ENCODE data around the gene E2F4. TPM values are rescaled to one million over a fixed set of nuclear protein-coding genes. Genes with fewer than 3 reads are reported as not detected.

Gene E2F4
- total RNA-seq, 1 donor from 2014 or later, result 35.3 TPM

DNA sequence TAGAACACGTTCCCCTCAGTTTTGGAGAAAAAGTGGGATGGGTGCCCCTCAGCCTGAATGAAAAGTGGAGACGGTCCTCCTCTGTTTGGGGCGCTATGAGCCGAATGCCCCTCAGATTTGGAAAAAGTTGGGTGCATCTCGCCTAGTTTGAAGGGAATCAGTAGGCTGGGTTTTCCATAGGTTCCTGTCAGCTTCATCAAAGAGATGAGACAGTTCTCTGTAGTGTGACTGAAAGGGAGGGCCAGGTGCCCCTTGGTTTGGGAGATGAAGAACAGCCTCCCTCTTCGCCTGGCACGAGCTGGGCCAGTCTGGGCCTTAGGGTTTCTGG is 56.1 kb downstream of the E2F4 start:
- H3K4me1 ChIP-seq, result peaks cover 25% of the 10 kb centered on the region
- no peak for DNase-seq (ENCODE audit: low spot score)
- H3K36me3 ChIP-seq, result no peaks in the 10 kb centered on the region
- no peak for TF ChIP-seq EZH2phosphoT487 (IDR thresholded peaks at IDR 0.05)
- TF ChIP-seq EZH2 (IDR thresholded peaks at IDR 0.05), result no peak
- no peak for TF ChIP-seq CTCF (IDR thresholded peaks at IDR 0.05)
- no peaks in the 10 kb centered on the region for H3K79me2 ChIP-seq (ENCODE audit: low read depth)
- peaks cover 35% of the 10 kb centered on the region for H3F3A ChIP-seq (ENCODE audit: low read depth)
- H3K4me3 ChIP-seq, result peak overlapping the region; percentile 64
- H3K27ac ChIP-seq, result no peak overlapping the region
- H4K20me1 ChIP-seq (ENCODE audit: low read depth), result peaks cover 6% of the 10 kb centered on the region
- H3K9ac ChIP-seq, result no peak overlapping the region
- H3K36me3 Mint-ChIP-seq, result no peaks in the 10 kb centered on the region
- peaks cover 41% of the 10 kb centered on the region for H3K27me3 ChIP-seq
- peaks cover 27% of the 10 kb centered on the region for H3K4me1 Mint-ChIP-seq
- peak overlapping the region; percentile 96 for H2AFZ ChIP-seq (replicated peaks)
- H3K4me3 Mint-ChIP-seq, result peak overlapping the region; percentile 92
- H3K9me3 ChIP-seq (ENCODE audit: low read depth), result no peaks in the 10 kb centered on the region
- no peaks in the 10 kb centered on the region for H3K9me3 Mint-ChIP-seq
- H3K4me2 ChIP-seq, result peak overlapping the region; percentile 92
- H3K27me3 Mint-ChIP-seq (ENCODE audit: insufficient read depth, low read depth), result peaks cover 26% of the 10 kb centered on the region
- peak overlapping the region; percentile 87 for H3K27ac Mint-ChIP-seq

MicroRNAs within 50 kb of the gene (microRNA counts, 767-probe panel; counts per million panel counts)
- microRNA hsa-miR-328, result 460 counts per million, percentile 90 among the panel's probes with 10 or more counts

Small RNAs within 50 kb of the gene (microRNA-seq; reads per million reads assigned to microRNA genes)
- gene MIR328, result 17.8 reads per million, percentile 49 among the genes with 10 or more reads in this experiment

Small RNAs within 50 kb of the gene (small RNA-seq; reads per million reads assigned to genes)
- 0.50 reads per million, percentile 55 among the genes with 10 or more reads in this experiment for gene MIR328

Other genes starting within 250 kb of the E2F4 start
- gene CES3, start 230.9 kb upstream of the E2F4 start, total RNA-seq (ENCODE audit: low replicate concordance), result 5.7 and 13.4 TPM in 2 replicates
- gene CES4A, start 203.6 kb upstream of the E2F4 start, total RNA-seq (ENCODE audit: low replicate concordance), result 0.22 and 1.8 TPM in 2 replicates
- gene CBFB, start 163.0 kb upstream of the E2F4 start, total RNA-seq (ENCODE audit: low replicate concordance), result 64.7 and 95.5 TPM in 2 replicates
- 29.1 and 31.5 TPM in 2 replicates for gene PHAF1, start 82.2 kb upstream of the E2F4 start, total RNA-seq (ENCODE audit: low replicate concordance)
- gene B3GNT9, start 41.2 kb upstream of the E2F4 start, total RNA-seq (ENCODE audit: low replicate concordance), result 2.6 and 5.9 TPM in 2 replicates
- 0.25 and 0.30 TPM in 2 replicates for gene TRADD, start 32.2 kb upstream of the E2F4 start, total RNA-seq (ENCODE audit: low replicate concordance)
- gene FBXL8, start 32.2 kb upstream of the E2F4 start, total RNA-seq (ENCODE audit: low replicate concordance), result not detected in 2 replicates
- 1.0 TPM in 1 of 2 replicates, not detected in the other for gene HSF4, start 27.4 kb upstream of the E2F4 start, total RNA-seq (ENCODE audit: low replicate concordance)
- 0.37 and 5.5 TPM in 2 replicates for gene NOL3, start 21.6 kb upstream of the E2F4 start, total RNA-seq (ENCODE audit: low replicate concordance)
- gene MATCAP1, start 8.2 kb upstream of the E2F4 start, total RNA-seq (ENCODE audit: low replicate concordance), result 15.7 and 50.9 TPM in 2 replicates
- gene EXOC3L1, start 2.0 kb upstream of the E2F4 start, total RNA-seq (ENCODE audit: low replicate concordance), result not detected in 2 replicates
- 1.9 TPM in 1 of 2 replicates, not detected in the other for gene ELMO3, start 7.0 kb downstream of the E2F4 start, total RNA-seq (ENCODE audit: low replicate concordance)
- 27.3 and 39.4 TPM in 2 replicates for gene TMEM208, start 35.0 kb downstream of the E2F4 start, total RNA-seq (ENCODE audit: low replicate concordance)
- gene FHOD1, start 55.3 kb downstream of the E2F4 start, total RNA-seq (ENCODE audit: low replicate concordance), result 5.5 and 14.2 TPM in 2 replicates
- gene SLC9A5, start 56.8 kb downstream of the E2F4 start, total RNA-seq (ENCODE audit: low replicate concordance), result 2.5 and 4.2 TPM in 2 replicates
- gene PLEKHG4, start 87.4 kb downstream of the E2F4 start, total RNA-seq (ENCODE audit: low replicate concordance), result 4.0 and 6.2 TPM in 2 replicates
- gene KCTD19, start 134.6 kb downstream of the E2F4 start, total RNA-seq (ENCODE audit: low replicate concordance), result 1.1 TPM in 2 replicates
- 0.34 TPM in 1 of 2 replicates, not detected in the other for gene LRRC36, start 134.7 kb downstream of the E2F4 start, total RNA-seq (ENCODE audit: low replicate concordance)
- 0.96 TPM in 1 of 2 replicates, not detected in the other for gene TPPP3, start 201.3 kb downstream of the E2F4 start, total RNA-seq (ENCODE audit: low replicate concordance)
- 1.5 and 2.2 TPM in 2 replicates for gene ZDHHC1, start 224.3 kb downstream of the E2F4 start, total RNA-seq (ENCODE audit: low replicate concordance)
- 1.6 TPM in 1 of 2 replicates, not detected in the other for gene HSD11B2, start 239.0 kb downstream of the E2F4 start, total RNA-seq (ENCODE audit: low replicate concordance)

Measured in neural progenitor cell (in vitro differentiated cells).